Thyroid gland (tissue), 4 donors: ENCODE data around the gene ADGRB3. TPM values are rescaled to one million over a fixed set of nuclear protein-coding genes. Genes with fewer than 3 reads are reported as not detected.

Experiments used
- DNase-seq, 2 donors: peaks; one replicate each; pipeline ENCODE4 v3.0.0-alpha.2; 2019
- H3K27ac ChIP-seq, 3 donors: fragments of 200-600 bp; sonication (generic); 1 replicate in 2 of 3; 2 replicates in 1 of 3; pipeline ENCODE4 v1.5.1; 2016 to 2019; ENCODE audit warnings: mild to moderate bottlenecking in 1 of 3, moderate library complexity in 1 of 3
- H3K27me3 ChIP-seq: fragments of 200-600 bp; sonication (generic); one replicate; pipeline ENCODE4 v1.5.1; 2019
- H3K36me3 ChIP-seq, 2 donors: fragments of 200-600 bp; sonication (generic); one replicate each; pipeline ENCODE4 v1.5.1; 2016 to 2019
- H3K4me1 ChIP-seq, 2 donors: fragments of 200-600 bp; sonication (generic); one replicate each; pipeline ENCODE4 v1.5.1; 2017 to 2019
- H3K4me3 ChIP-seq, 3 donors: fragments of 200-600 bp; sonication (generic); replicated peaks in 1 of 3; 1 replicate in 2 of 3; 2 replicates in 1 of 3; pipeline ENCODE4 v1.5.1; 2016; ENCODE audit warnings: mild to moderate bottlenecking in 1 of 3
- H3K9me3 ChIP-seq: fragments of 200-600 bp; sonication (generic); one replicate; pipeline ENCODE4 v1.5.1; 2017
- CTCF ChIP-seq, 6 experiments: fragments of 200-600 bp in 3 of 6; fragments of 450-650 bp in 3 of 6; sonication (generic) in 3 of 6; IDR thresholded peaks; one replicate each; pipeline ENCODE4 v1.5.1; 2016 to 2019; ENCODE audit warnings: antibody characterized with exemption in 6 of 6, mild to moderate bottlenecking in 2 of 6, inconsistent platforms in 1 of 6, moderate library complexity in 1 of 6
- POLR2A ChIP-seq, 2 donors: fragments of 450-650 bp; IDR thresholded peaks; one replicate each; pipeline ENCODE4 v1.6.1; 2017; ENCODE audit warnings: antibody characterized with exemption in 2 of 2, mild to moderate bottlenecking in 2 of 2, moderate library complexity in 1 of 2
- WGBS, 2 donors: methylation state at CpG; one replicate each; pipeline ENCODE4 v1.1.5; 2017; 5-methylcytosine and 5-hydroxymethylcytosine counted together
- intact Hi-C: fragments of 100-400 bp; cut with DNase I; formaldehyde crosslinking; loops from one replicate; pipeline ENCODE4 v1.15.1; 2023
- total RNA-seq, 4 donors: library from RNA; depleted of rRNA; stranded (reverse); fragments of >200 nt; gene quantifications; one replicate each; pipeline ENCODE4 v1.2.3, GENCODE V29; 2016

ADGRB3 gene
- total RNA-seq, 4 donors from 2014 or later: 0.45 to 3.0 (median 1.4) TPM

DNA sequence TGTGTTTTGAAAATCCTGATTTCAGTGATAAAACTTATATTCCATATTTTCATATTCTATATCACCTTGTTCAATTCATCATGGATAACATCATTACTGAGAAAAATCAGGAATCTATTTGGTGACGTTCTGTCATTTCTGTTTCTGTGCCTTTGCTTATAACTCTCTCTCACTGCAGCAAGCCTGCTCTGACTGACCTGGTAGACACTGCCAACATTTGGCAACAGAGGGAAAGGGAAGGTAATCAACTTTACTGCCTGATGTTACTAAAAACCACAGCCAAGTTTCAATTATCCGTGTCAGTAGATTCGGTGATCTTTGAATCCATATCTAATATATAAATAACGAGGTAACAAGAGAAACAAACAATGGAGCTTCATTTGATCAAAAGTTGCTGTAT, 659.8 kb downstream of the ADGRB3 start:
- WGBS, 2 donors: 71 to 91% methylated on average over 4 of the region's 4 CpGs
- Histone ChIP-seq H3K4me3 (no peak overlapping the region), H3K27me3 (no peaks in the 10 kb centered on the region), H3K36me3 (no peaks in the 10 kb centered on the region), H3K4me1 (no peaks in the 10 kb centered on the region), H3K9me3 (no peaks in the 10 kb centered on the region), H3K27ac (no peak overlapping the region)
- intact Hi-C loops: no loop called here
- TF ChIP-seq POLR2A (IDR thresholded peaks at IDR 0.05) (no peak), CTCF (IDR thresholded peaks at IDR 0.05) (no peak)
- no peak for DNase-seq

DNA sequence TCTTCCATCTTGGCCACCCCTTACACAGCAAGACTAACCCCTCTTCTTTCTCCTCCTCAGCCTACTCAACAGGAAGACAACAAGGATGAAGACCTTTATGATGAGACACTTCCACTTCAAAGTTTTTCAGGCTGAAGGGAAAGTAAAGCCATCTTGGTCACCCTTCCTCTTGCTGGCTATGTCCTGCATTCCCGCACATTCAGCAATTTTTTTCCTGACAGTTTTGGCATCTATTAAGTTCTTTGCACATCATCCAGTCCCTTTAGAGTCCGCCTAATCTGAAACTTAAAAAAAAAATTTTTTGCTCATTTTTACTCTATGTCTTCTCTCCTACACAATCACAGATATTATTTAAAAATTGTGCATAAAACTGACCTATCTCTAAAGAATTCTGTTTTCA, 668.3 kb downstream of the ADGRB3 start:
- H3K27ac ChIP-seq: no peak overlapping the region
- no peaks in the 10 kb centered on the region for H3K4me1 ChIP-seq
- WGBS, 2 donors: 92% methylated on average over 2 of the region's 2 CpGs
- H3K27me3 ChIP-seq: no peaks in the 10 kb centered on the region
- no peaks in the 10 kb centered on the region for H3K9me3 ChIP-seq
- no peak for DNase-seq
- no peaks in the 10 kb centered on the region for H3K36me3 ChIP-seq
- no peak for TF ChIP-seq CTCF (IDR thresholded peaks at IDR 0.05)
- no peak for TF ChIP-seq POLR2A (IDR thresholded peaks at IDR 0.05)
- intact Hi-C loops: no loop called here
- H3K4me3 ChIP-seq: no peak overlapping the region

GRCh38 chr6:69305456-69305855, 670.4 kb downstream of the ADGRB3 start:
- 61 to 69% methylated on average over 2 of the region's 2 CpGs for WGBS, 2 donors
- Histone ChIP-seq H3K4me1 (no peaks in the 10 kb centered on the region), H3K4me3 (no peak overlapping the region), H3K9me3 (no peaks in the 10 kb centered on the region), H3K27ac (no peak overlapping the region), H3K36me3 (no peaks in the 10 kb centered on the region), H3K27me3 (no peaks in the 10 kb centered on the region)
- TF ChIP-seq POLR2A (IDR thresholded peaks at IDR 0.05): no peak
- no peak for TF ChIP-seq CTCF (IDR thresholded peaks at IDR 0.05)
- intact Hi-C loops: no loop called here
- no peak for DNase-seq

GRCh38 chr6:69308584-69308983, 673.5 kb downstream of the ADGRB3 start:
- Histone ChIP-seq H3K4me1 (no peaks in the 10 kb centered on the region), H3K27ac (no peak overlapping the region), H3K36me3 (no peaks in the 10 kb centered on the region), H3K9me3 (no peaks in the 10 kb centered on the region), H3K27me3 (no peaks in the 10 kb centered on the region), H3K4me3 (no peak overlapping the region)
- intact Hi-C loops: no loop called here
- TF ChIP-seq CTCF (IDR thresholded peaks at IDR 0.05): no peak
- no peak for TF ChIP-seq POLR2A (IDR thresholded peaks at IDR 0.05)
- WGBS, 2 donors: 88 to 92% methylated on average over 2 of the region's 2 CpGs
- DNase-seq: no peak

GRCh38 chr6:69311888-69312287, 676.8 kb downstream of the ADGRB3 start:
- intact Hi-C loops: no loop called here
- TF ChIP-seq POLR2A (IDR thresholded peaks at IDR 0.05) (no peak), CTCF (IDR thresholded peaks at IDR 0.05) (no peak)
- Histone ChIP-seq H3K27ac (no peak overlapping the region), H3K4me1 (no peaks in the 10 kb centered on the region), H3K9me3 (no peaks in the 10 kb centered on the region), H3K27me3 (no peaks in the 10 kb centered on the region), H3K4me3 (no peak overlapping the region), H3K36me3 (no peaks in the 10 kb centered on the region)
- WGBS, 2 donors: 83 to 90% methylated on average over 1 of the region's 1 CpG
- DNase-seq: no peak
